B cell (primary cell): ENCODE results near the gene STS. TPM values are rescaled to one million over a fixed set of nuclear protein-coding genes. Genes with fewer than 3 reads are reported as not detected.

Experiments
- ATAC-seq: fragments of 200-7000 bp; cut with Tn5 transposase; one replicate; pipeline ENCODE4 v1.10.0; 2021; ENCODE audit warnings: low read depth, mild to moderate bottlenecking, moderate number of reproducible peaks, moderate library complexity
- CTCF ChIA-PET: fragments of 350-600 bp; sonication (Branson Sonifier 250); formaldehyde crosslinking; loops from one replicate; lab custom pipeline; 2021; ENCODE audit warnings: antibody characterized with exemption, inconsistent platforms; lab: Charles Lee
- POLR2A ChIA-PET: fragments of 350-600 bp; sonication (Branson Sonifier 250); formaldehyde crosslinking; loops from one replicate; lab custom pipeline; 2021; ENCODE audit warnings: antibody characterized with exemption; lab: Charles Lee
- DNase-seq: peaks from one replicate; pipeline ENCODE4 v3.0.0; 2013
- H2AFZ ChIP-seq: 2 replicates; pipeline ENCODE4 v1.6.1; 2012; ENCODE audit warnings: mild to moderate bottlenecking, low read depth, low read length; ENCODE audit not compliant: insufficient read depth, poor library complexity, severe bottlenecking
- H3K27ac ChIP-seq, 2 donors: 1 replicate in 1 of 2; 2 replicates in 1 of 2; pipeline ENCODE4 v1.5.1; 2012 to 2013; ENCODE audit warnings: low read length in 2 of 2, mild to moderate bottlenecking in 2 of 2, moderate library complexity in 1 of 2
- H3K27me3 ChIP-seq, 4 experiments: fragments of 200-600 bp in 1 of 4; sonication (generic) in 1 of 4; replicated peaks in 1 of 4; 1 replicate in 2 of 4; 2 replicates in 2 of 4; pipeline versions ENCODE4 v1.6.1 to v1.7.0; 2013 to 2016; ENCODE audit warnings: low read length in 3 of 4, mild to moderate bottlenecking in 2 of 4, mixed read lengths in 1 of 4, moderate library complexity in 1 of 4; ENCODE audit not compliant: insufficient read depth in 4 of 4, control insufficient read depth in 3 of 4; ENCODE audit errors: control extremely low read depth in 1 of 4
- H3K36me3 ChIP-seq, 2 experiments: replicated peaks in 1 of 2; 1 replicate in 1 of 2; 2 replicates in 1 of 2; pipeline versions ENCODE4 v1.6.1 to v1.7.1; 2013; ENCODE audit warnings: low read length in 1 of 2; ENCODE audit not compliant: insufficient read depth in 2 of 2, control insufficient read depth in 1 of 2; ENCODE audit errors: control extremely low read depth in 1 of 2, extremely low read depth in 1 of 2
- H3K4me1 ChIP-seq, 2 donors: fragments of 200-600 bp in 1 of 2; sonication (generic) in 1 of 2; 1 replicate in 1 of 2; 2 replicates in 1 of 2; pipeline versions ENCODE4 v1.5.1 to v1.6.1; 2013 to 2017; ENCODE audit warnings: low read length in 2 of 2; ENCODE audit not compliant: control insufficient read depth in 2 of 2, insufficient read depth in 2 of 2
- H3K4me2 ChIP-seq: replicated peaks from 2 replicates; pipeline ENCODE3; 2012; ENCODE audit warnings: mild to moderate bottlenecking, low read depth, low read length; ENCODE audit not compliant: poor library complexity, severe bottlenecking
- H3K4me3 ChIP-seq, 5 experiments: fragments of 200-600 bp in 1 of 5; sonication (generic) in 1 of 5; 1 replicate in 3 of 5; 2 replicates in 2 of 5; pipeline versions ENCODE4 v1.5.1 to v1.7.0; 2011 to 2016; ENCODE audit warnings: low read length in 4 of 5, mild to moderate bottlenecking in 4 of 5, low read depth in 2 of 5, control low read depth in 1 of 5, moderate library complexity in 1 of 5; ENCODE audit not compliant: insufficient read depth in 1 of 5; ENCODE audit errors: control extremely low read depth in 1 of 5, extremely low read depth in 1 of 5
- H3K79me2 ChIP-seq: fragments of 200-600 bp; sonication (generic); one replicate; pipeline ENCODE4 v1.6.0; 2016; ENCODE audit warnings: low read length; ENCODE audit not compliant: control insufficient read depth, insufficient read depth
- H3K9ac ChIP-seq: fragments of 200-600 bp; sonication (generic); 2 replicates; pipeline ENCODE4 v1.6.1; 2017; ENCODE audit warnings: mild to moderate bottlenecking, low read length, moderate library complexity
- H3K9me3 ChIP-seq, 3 donors: one replicate each; pipeline versions ENCODE4 v1.6.1 to v1.7.1; 2013; ENCODE audit warnings: low read length in 2 of 3; ENCODE audit not compliant: control insufficient read depth in 2 of 3, insufficient read depth in 1 of 3; ENCODE audit errors: control extremely low read depth in 1 of 3
- H4K20me1 ChIP-seq: 2 replicates; pipeline ENCODE4 v1.6.0; 2012; ENCODE audit warnings: mild to moderate bottlenecking, low read length; ENCODE audit not compliant: insufficient read depth, control insufficient read depth, poor library complexity, severe bottlenecking
- H3K27ac Mint-ChIP-seq: one replicate; pipeline ENCODE4 v1.8.0; 2021; ENCODE audit warnings: mixed read lengths
- H3K27me3 Mint-ChIP-seq: one replicate; pipeline ENCODE4 v1.8.0; 2021; ENCODE audit warnings: mixed read lengths
- H3K4me1 Mint-ChIP-seq: one replicate; pipeline ENCODE4 v1.8.0; 2021; ENCODE audit warnings: mixed read lengths
- H3K4me3 Mint-ChIP-seq: one replicate; pipeline ENCODE4 v1.8.0; 2021; ENCODE audit warnings: mixed read lengths
- H3K9me3 Mint-ChIP-seq: one replicate; pipeline ENCODE4 v1.8.0; 2022; ENCODE audit warnings: mixed read lengths; ENCODE audit not compliant: insufficient read depth
- CTCF ChIP-seq: fragments of 200-600 bp; IDR thresholded peaks from one replicate; pipeline ENCODE4 v1.8.0; 2022; ENCODE audit warnings: antibody characterized with exemption, mild to moderate bottlenecking
- EZH2 ChIP-seq: IDR thresholded peaks from 2 replicates; pipeline ENCODE4 v1.6.1; 2012; ENCODE audit warnings: borderline replicate concordance, low read depth, mild to moderate bottlenecking, moderate library complexity, low read length; ENCODE audit not compliant: insufficient read depth, poor library complexity, severe bottlenecking
- WGBS: methylation state at CpG from one replicate; pipeline ENCODE4 v1.1.5; 2013; ENCODE audit warnings: missing lambda C conversion rate; ENCODE audit not compliant: insufficient coverage; 5-methylcytosine and 5-hydroxymethylcytosine counted together
- intact Hi-C: fragments of 100-400 bp; cut with micrococcal nuclease; formaldehyde crosslinking; loops from one replicate; pipeline ENCODE4 v1.10.0; 2022
- polyA plus RNA-seq: library from polyadenylated mRNA; depleted of rRNA; stranded (reverse); fragments of >200 nt; gene quantifications from 2 replicates; pipeline ENCODE4 v1.2.3, GENCODE V29; 2012
- small RNA-seq: library from RNA; depleted of rRNA; stranded (forward); fragments of <200 nt; gene quantifications from one replicate; pipeline ENCODE3, GENCODE V24; 2012; ENCODE audit warnings: low replicate concordance, low read depth; ENCODE audit not compliant: insufficient read length
- total RNA-seq, 2 donors: library from RNA; stranded (reverse); fragments of 120-200 nt in 1 of 2; gene quantifications; 1 replicate in 1 of 2; 2 replicates in 1 of 2; pipeline versions ENCODE4 v1.2.3 to v1.2.4, GENCODE V29; 2013 to 2022

Gene STS
- total and polyA plus RNA-seq, 2 donors (not counting 1 experiment from before 2014, with no cell fraction given), result 1.9 to 2.9 TPM

- CTCF ChIA-PET, result no interaction called here
- Histone ChIP-seq H3K27me3 (no peaks in the 10 kb centered on the region), H3K79me2 (no peaks in the 10 kb centered on the region), H3K4me3 (no peak overlapping the region), H3K27ac (no peak overlapping the region), H3K9me3 (no peaks in the 10 kb centered on the region), H4K20me1 (no peaks in the 10 kb centered on the region), H3K9ac (no peak overlapping the region), H3K4me1 (no peaks in the 10 kb centered on the region), H3K4me2 (no peak overlapping the region), H2AFZ (no peak overlapping the region), H3K36me3 (no peaks in the 10 kb centered on the region)
- TF ChIP-seq EZH2, result no peak
- TF ChIP-seq CTCF, result no peak
- no peaks in the 10 kb centered on the region for H3K9me3 Mint-ChIP-seq
- POLR2A ChIA-PET, result no interaction called here
- DNase-seq (no peak), ATAC-seq (no peak)
- intact Hi-C loops, result no loop called here
- no peak overlapping the region for H3K27ac Mint-ChIP-seq
- WGBS, result no CpG with 5 or more reads among the region's 11 CpGs
- H3K27me3 Mint-ChIP-seq, result no peaks in the 10 kb centered on the region
- no peak overlapping the region for H3K4me3 Mint-ChIP-seq
- H3K4me1 Mint-ChIP-seq, result peaks cover 2% of the 10 kb centered on the region
Observed at GRCh38 chrX:7194606-7195005, 47.1 kb downstream of the STS start.

Small RNAs within 50 kb of the gene (small RNA-seq; reads per million reads assigned to genes)
- not detected for gene MIR4767

Other genes starting within 250 kb of the STS start
- 13.1 and 14.1 TPM in 2 replicates for gene PUDP, start 441 bp downstream of the STS start, total RNA-seq
- gene PUDP, start 441 bp downstream of the STS start, polyA plus RNA-seq, result 12.0 and 12.8 TPM in 2 replicates